ENCODE measurements around the gene SLC40A1. TPM values are rescaled to one million over a fixed set of nuclear protein-coding genes. Genes with fewer than 3 reads are reported as not detected.

Gene SLC40A1
- total and polyA plus RNA-seq, 2 of the 13 experiments (the other 11 are each of a cell fraction or from before 2014, with no cell fraction given) = 10.6 to 24.9 TPM

GRCh38 chr2:189558516-189559272 lies 21.9 kb downstream of the SLC40A1 start (continued):
- TF ChIP-seq, protein P1, sequence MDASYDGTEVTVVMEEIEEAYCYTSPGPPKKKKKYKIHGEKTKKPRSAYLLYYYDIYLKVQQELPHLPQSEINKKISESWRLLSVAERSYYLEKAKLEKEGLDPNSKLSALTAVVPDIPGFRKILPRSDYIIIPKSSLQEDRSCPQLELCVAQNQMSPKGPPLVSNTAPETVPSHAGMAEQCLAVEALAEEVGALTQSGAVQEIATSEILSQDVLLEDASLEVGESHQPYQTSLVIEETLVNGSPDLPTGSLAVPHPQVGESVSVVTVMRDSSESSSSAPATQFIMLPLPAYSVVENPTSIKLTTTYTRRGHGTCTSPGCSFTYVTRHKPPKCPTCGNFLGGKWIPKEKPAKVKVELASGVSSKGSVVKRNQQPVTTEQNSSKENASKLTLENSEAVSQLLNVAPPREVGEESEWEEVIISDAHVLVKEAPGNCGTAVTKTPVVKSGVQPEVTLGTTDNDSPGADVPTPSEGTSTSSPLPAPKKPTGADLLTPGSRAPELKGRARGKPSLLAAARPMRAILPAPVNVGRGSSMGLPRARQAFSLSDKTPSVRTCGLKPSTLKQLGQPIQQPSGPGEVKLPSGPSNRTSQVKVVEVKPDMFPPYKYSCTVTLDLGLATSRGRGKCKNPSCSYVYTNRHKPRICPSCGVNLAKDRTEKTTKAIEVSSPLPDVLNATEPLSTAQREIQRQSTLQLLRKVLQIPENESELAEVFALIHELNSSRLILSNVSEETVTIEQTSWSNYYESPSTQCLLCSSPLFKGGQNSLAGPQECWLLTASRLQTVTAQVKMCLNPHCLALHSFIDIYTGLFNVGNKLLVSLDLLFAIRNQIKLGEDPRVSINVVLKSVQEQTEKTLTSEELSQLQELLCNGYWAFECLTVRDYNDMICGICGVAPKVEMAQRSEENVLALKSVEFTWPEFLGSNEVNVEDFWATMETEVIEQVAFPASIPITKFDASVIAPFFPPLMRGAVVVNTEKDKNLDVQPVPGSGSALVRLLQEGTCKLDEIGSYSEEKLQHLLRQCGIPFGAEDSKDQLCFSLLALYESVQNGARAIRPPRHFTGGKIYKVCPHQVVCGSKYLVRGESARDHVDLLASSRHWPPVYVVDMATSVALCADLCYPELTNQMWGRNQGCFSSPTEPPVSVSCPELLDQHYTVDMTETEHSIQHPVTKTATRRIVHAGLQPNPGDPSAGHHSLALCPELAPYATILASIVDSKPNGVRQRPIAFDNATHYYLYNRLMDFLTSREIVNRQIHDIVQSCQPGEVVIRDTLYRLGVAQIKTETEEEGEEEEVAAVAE (CRISPR knock-in tag; IDR thresholded peaks at IDR 0.05; ENCODE audit: borderline replicate concordance) = no peak
- TF ChIP-seq GZF1 (CRISPR knock-in tag; IDR thresholded peaks at IDR 0.05) (no peak), PRDM15 (CRISPR knock-in tag; IDR thresholded peaks at IDR 0.05) (no peak), ATF5 (CRISPR knock-in tag; IDR thresholded peaks at IDR 0.05; ENCODE audit: low read depth) (no peak), ZSCAN29 (CRISPR knock-in tag; conservative IDR thresholded peaks at IDR 0.05) (no peak), ZFP36L1 (CRISPR knock-in tag; IDR thresholded peaks at IDR 0.05) (no peak), ZNF296 (CRISPR knock-in tag; conservative IDR thresholded peaks at IDR 0.05) (no peak), ZNF383 (CRISPR knock-in tag; IDR thresholded peaks at IDR 0.05; ENCODE audit: borderline replicate concordance) (no peak), SOX5 (CRISPR knock-in tag; IDR thresholded peaks at IDR 0.05; ENCODE audit: borderline replicate concordance) (peak; percentile 39; the same call in 1 of the 2 replicates), RBM39 (IDR thresholded peaks at IDR 0.05; ENCODE audit: low read depth, low read length, poor library complexity, severe bottlenecking) (no peak), SNRNP70 (IDR thresholded peaks at IDR 0.05; ENCODE audit: low read depth, low read length) (no peak), TCF7 (IDR thresholded peaks at IDR 0.05; ENCODE audit: low read depth) (peak; percentile 68), NFE2 (CRISPR knock-in tag; IDR thresholded peaks at IDR 0.05) (no peak), EHMT2 (IDR thresholded peaks at IDR 0.05; ENCODE audit: borderline replicate concordance, low read depth, low read length) (0 out of 2 replicates have a peak, but pooled peaks have one; percentile 6), EP300 (IDR thresholded peaks at IDR 0.05; ENCODE audit: low read depth in 2 of 2, low read length in 2 of 2) (peak in 1 of 2 experiments; percentile 36; a peak in 1 of 4 replicates), EP300 (CRISPR knock-in tag; IDR thresholded peaks at IDR 0.05; ENCODE audit: borderline replicate concordance) (no peak), TEAD3 (CRISPR knock-in tag; optimal IDR thresholded peaks at IDR 0.05; ENCODE audit: borderline replicate concordance) (peak; percentile 74), ZNF652 (CRISPR knock-in tag; IDR thresholded peaks at IDR 0.05; ENCODE audit: borderline replicate concordance, low read depth) (no peak)
- TF ChIP-seq, protein P2, sequence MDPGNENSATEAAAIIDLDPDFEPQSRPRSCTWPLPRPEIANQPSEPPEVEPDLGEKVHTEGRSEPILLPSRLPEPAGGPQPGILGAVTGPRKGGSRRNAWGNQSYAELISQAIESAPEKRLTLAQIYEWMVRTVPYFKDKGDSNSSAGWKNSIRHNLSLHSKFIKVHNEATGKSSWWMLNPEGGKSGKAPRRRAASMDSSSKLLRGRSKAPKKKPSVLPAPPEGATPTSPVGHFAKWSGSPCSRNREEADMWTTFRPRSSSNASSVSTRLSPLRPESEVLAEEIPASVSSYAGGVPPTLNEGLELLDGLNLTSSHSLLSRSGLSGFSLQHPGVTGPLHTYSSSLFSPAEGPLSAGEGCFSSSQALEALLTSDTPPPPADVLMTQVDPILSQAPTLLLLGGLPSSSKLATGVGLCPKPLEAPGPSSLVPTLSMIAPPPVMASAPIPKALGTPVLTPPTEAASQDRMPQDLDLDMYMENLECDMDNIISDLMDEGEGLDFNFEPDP (CRISPR knock-in tag; conservative IDR thresholded peaks at IDR 0.05) = no peak
